Lung (tissue), 12 donors: Measurements from ENCODE around the gene LTB4R2. TPM values are rescaled to one million over a fixed set of nuclear protein-coding genes. Genes with fewer than 3 reads are reported as not detected.
A peak's percentile ranks its signal among the peaks of the same experiment; 100 is the strongest.

Source experiments
- ATAC-seq: fragments of 200-7000 bp; cut with Tn5 transposase; one replicate; pipeline ENCODE4 v1.9.1; 2020; ENCODE audit warnings: moderate number of reproducible peaks; ENCODE audit not compliant: insufficient read depth, low FRiP score
- DNase-seq, 3 donors: peaks; one replicate each; pipeline ENCODE4 v3.0.0-alpha.2; 2013 to 2017
- H3K27ac ChIP-seq, 2 donors: one replicate each; pipeline ENCODE4 v1.5.1; 2013; ENCODE audit warnings: mild to moderate bottlenecking in 2 of 2, moderate library complexity in 2 of 2, control low read depth in 1 of 2, inconsistent platforms in 1 of 2, low read depth in 1 of 2, low read length in 1 of 2
- H3K27me3 ChIP-seq, 3 donors: one replicate each; pipeline ENCODE4 v1.5.1; 2013; ENCODE audit warnings: low read length in 2 of 3; ENCODE audit not compliant: control insufficient read depth in 3 of 3, insufficient read depth in 3 of 3
- H3K36me3 ChIP-seq, 4 donors: one replicate each; pipeline ENCODE4 v1.5.1; 2013; ENCODE audit warnings: low read length in 4 of 4, mild to moderate bottlenecking in 1 of 4, moderate library complexity in 1 of 4; ENCODE audit not compliant: control insufficient read depth in 4 of 4, insufficient read depth in 4 of 4
- H3K4me1 ChIP-seq, 5 donors: one replicate each; pipeline ENCODE4 v1.5.1; 2013; ENCODE audit warnings: low read length in 5 of 5, mild to moderate bottlenecking in 2 of 5, moderate library complexity in 1 of 5; ENCODE audit not compliant: control insufficient read depth in 5 of 5, insufficient read depth in 5 of 5
- H3K4me3 ChIP-seq: one replicate; pipeline ENCODE4 v1.5.1; 2013; ENCODE audit warnings: mild to moderate bottlenecking, control low read depth, moderate library complexity
- H3K9ac ChIP-seq, 2 donors: one replicate each; pipeline ENCODE4 v1.5.1; 2013; ENCODE audit warnings: low read length in 2 of 2, control low read depth in 1 of 2; ENCODE audit not compliant: insufficient read depth in 1 of 2
- H3K9me3 ChIP-seq, 4 donors: one replicate each; pipeline ENCODE4 v1.5.1; 2013; ENCODE audit warnings: low read length in 3 of 4, mild to moderate bottlenecking in 1 of 4, moderate library complexity in 1 of 4; ENCODE audit not compliant: control insufficient read depth in 4 of 4, insufficient read depth in 3 of 4
- WGBS, 2 donors: extraction: QIAGEN DNeasy Blood & Tissue Kit; methylation state at CpG; one replicate each; pipeline ENCODE4 v1.1.7; 2013; 5-methylcytosine and 5-hydroxymethylcytosine counted together
- polyA plus RNA-seq, 2 donors: library from polyadenylated mRNA; stranded (reverse); fragments of 200-250 nt; gene quantifications; one replicate each; pipeline ENCODE4 v1.2.1, GENCODE V29; 2013
- total RNA-seq, 2 donors: library from RNA; depleted of rRNA in 1 of 2; stranded (reverse); fragments of >200 nt in 1 of 2; gene quantifications; one replicate each; pipeline ENCODE4 v1.2.1, GENCODE V29; 2014 to 2021
- TF ChIP-seq, protein P1 (sequence below): IDR thresholded peaks from 2 replicates; pipeline ENCODE4 v1.5.1; 2012; ENCODE audit warnings: mild to moderate bottlenecking; ENCODE audit errors: control extremely low read depth, extremely low read depth
- donor health status: control.
- donor health status: control.
- donor health status: Bipolar disorder and iron deficiency.
- donor health status: healthy.
- donor health status: DM: yes; HTN: yes; CAD: no.

Gene LTB4R2
- total and polyA plus RNA-seq, 4 donors: 1.8 to 14.0 (median 5.7) TPM

DNA sequence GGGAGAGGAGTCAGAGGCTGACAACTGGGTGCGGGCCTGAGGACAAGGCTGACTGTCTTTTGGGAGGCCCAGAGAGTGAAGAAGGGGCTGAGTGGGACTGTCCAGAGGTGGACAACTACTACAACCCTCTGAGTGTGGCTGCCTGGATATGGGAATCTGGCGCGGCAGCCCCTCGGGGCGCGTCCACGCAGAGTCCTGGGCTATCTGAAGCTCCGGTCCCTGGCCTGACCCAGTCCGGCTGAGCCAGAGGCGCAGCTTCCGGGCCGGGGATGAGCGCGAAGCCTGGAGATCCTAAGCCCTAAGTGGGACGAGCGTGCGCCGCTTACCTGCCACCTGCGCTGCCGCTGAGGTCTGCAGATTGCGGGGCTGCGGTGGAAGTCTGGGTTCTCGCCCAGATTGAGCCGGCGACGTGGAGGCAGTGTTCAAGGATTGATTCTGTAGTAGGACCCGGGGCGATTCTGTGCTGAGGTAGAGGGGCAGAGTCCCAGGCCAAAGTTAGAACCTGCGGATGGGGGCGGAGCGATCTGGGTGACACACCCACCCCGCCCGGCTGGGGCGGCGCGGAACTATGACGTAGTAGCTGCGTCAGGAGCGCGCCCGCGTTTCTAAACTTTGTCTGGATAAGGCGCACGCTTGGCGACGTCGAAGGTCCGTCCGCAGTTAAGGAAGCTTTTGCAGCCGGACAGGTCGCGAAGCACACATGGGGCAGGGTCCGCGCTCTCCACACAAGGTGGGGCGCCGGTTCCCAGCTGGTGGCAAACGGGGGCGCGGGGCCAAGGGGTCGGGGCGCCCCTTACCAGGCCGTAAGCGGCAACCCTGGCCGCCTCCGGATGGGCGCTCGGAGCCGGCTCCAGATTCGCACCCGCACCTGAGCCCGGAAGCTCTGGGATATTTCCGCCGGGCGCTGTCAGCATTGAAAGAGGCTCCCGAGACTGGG lies 10.4 kb upstream of the LTB4R2 start, which contains the start of the genes DHRS1 and NOP9:
DHRS1 (minus strand) TSS at position 526 of the 937 bp plus-strand sequence. CDS start 674 bp downstream, outside the sequence.
NOP9 (plus strand) TSS at position 596 of the 937 bp plus-strand sequence; CDS start at position 701, 105 bp downstream.
- peak within 1 kb of the TSS; percentile 80 for H3K4me3 ChIP-seq
- H3K27ac ChIP-seq: peak within 1 kb of the TSS; percentile 76 to 88
- WGBS, 2 donors: 0 to 1% methylated on average over 69 to 75 of the region's 75 CpGs
- H3K4me1 ChIP-seq: peaks cover 2 to 19% (median 13%) of the 10 kb centered on the region in 5 donors
- peak; percentile 93 for ATAC-seq
- H3K27me3 ChIP-seq: no peaks in the 10 kb centered on the region
- TF ChIP-seq, protein P1, sequence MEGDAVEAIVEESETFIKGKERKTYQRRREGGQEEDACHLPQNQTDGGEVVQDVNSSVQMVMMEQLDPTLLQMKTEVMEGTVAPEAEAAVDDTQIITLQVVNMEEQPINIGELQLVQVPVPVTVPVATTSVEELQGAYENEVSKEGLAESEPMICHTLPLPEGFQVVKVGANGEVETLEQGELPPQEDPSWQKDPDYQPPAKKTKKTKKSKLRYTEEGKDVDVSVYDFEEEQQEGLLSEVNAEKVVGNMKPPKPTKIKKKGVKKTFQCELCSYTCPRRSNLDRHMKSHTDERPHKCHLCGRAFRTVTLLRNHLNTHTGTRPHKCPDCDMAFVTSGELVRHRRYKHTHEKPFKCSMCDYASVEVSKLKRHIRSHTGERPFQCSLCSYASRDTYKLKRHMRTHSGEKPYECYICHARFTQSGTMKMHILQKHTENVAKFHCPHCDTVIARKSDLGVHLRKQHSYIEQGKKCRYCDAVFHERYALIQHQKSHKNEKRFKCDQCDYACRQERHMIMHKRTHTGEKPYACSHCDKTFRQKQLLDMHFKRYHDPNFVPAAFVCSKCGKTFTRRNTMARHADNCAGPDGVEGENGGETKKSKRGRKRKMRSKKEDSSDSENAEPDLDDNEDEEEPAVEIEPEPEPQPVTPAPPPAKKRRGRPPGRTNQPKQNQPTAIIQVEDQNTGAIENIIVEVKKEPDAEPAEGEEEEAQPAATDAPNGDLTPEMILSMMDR: no peak
- no peaks in the 10 kb centered on the region for H3K9me3 ChIP-seq
- peak within 1 kb of the TSS; percentile 79 to 93 for H3K9ac ChIP-seq
- peak; percentile 93 to 95 (median 94) for DNase-seq
- H3K36me3 ChIP-seq: peaks cover 8 to 40% (median 32%) of the 10 kb centered on the region in 4 donors

DNA sequence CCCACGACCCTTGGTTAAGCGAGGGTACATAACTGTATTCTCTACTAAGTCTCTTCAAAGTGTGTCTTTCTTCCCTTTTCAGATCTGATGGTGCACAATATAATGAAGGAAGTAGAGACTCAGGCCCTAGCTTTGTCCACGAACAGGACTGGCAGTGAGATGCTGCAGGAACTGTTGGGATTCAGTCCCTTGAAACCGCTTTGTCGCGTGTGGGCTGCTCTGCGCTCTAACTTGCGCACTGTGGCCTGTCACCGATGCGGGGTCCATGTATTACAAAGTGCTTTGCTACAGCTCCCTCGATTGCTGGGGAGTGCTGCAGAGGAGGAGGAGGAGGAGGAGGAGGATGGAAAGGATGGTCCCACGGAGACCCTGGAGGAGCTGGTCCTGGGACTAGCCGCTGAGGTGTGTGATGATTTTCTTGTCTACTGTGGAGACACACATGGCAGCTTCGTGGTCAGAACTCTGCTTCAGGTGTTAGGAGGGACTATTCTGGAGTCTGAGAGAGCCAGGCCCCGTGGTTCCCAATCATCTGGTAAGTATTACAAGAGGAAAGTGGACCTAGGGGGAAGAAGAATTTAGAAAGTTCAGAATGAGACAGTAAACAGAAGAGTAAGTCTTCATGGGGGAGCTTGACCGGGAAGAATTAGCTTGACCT lies 9.5 kb upstream of the LTB4R2 start:
- Histone ChIP-seq H3K9ac (peak overlapping the region; percentile 69 to 75), H3K4me1 (peaks cover 2 to 19% (median 13%) of the 10 kb centered on the region in 5 donors), H3K4me3 (peak overlapping the region; percentile 80), H3K9me3 (no peaks in the 10 kb centered on the region), H3K27me3 (no peaks in the 10 kb centered on the region), H3K36me3 (peaks cover 8 to 48% (median 40%) of the 10 kb centered on the region in 4 donors), H3K27ac (peak overlapping the region; percentile 76 to 88)
- no peak for DNase-seq
- WGBS, 2 donors: 30 to 36% methylated on average over 16 of the region's 16 CpGs
- TF ChIP-seq, protein P1: no peak
- no peak for ATAC-seq

DNA sequence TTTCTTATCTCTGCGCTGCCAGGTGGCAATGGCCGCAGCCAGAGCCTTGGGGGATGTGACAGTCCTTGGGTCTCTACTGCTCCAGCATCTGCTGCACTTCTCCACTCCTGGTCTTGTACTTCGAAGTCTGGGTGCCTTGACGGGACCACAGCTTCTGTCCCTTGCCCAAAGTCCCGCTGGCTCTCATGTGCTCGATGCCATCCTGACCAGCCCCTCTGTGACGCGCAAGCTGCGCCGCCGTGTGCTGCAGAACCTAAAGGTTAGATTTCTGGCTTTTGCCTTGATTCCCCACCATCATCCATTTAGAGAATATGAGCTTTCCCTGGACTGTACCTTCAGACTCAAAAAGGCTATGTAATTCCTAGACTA lies 5.9 kb upstream of the LTB4R2 start:
- Histone ChIP-seq H3K27me3 (no peaks in the 10 kb centered on the region), H3K4me1 (peaks cover 0 to 15% (median 10%) of the 10 kb centered on the region in 5 donors), H3K4me3 (no peak overlapping the region), H3K9me3 (no peaks in the 10 kb centered on the region), H3K27ac (no peak overlapping the region), H3K9ac (no peak overlapping the region), H3K36me3 (peaks cover 11 to 56% (median 50%) of the 10 kb centered on the region in 4 donors)
- DNase-seq: no peak
- 98% methylated on average over 11 of the region's 11 CpGs for WGBS, 2 donors
- no peak for ATAC-seq
- TF ChIP-seq, protein P1: no peak
